ENCODE results near the gene GFI1B.

- TF ChIP-seq POLR2A (IDR thresholded peaks at IDR 0.05; ENCODE audit: extremely low read depth, insufficient read length): peak; percentile 15
- 0 out of 2 replicates have a peak, but pooled peaks have one; percentile 2 for TF ChIP-seq MYC (IDR thresholded peaks at IDR 0.05; ENCODE audit: low read depth, low read length)
- TF ChIP-seq, protein P1, sequence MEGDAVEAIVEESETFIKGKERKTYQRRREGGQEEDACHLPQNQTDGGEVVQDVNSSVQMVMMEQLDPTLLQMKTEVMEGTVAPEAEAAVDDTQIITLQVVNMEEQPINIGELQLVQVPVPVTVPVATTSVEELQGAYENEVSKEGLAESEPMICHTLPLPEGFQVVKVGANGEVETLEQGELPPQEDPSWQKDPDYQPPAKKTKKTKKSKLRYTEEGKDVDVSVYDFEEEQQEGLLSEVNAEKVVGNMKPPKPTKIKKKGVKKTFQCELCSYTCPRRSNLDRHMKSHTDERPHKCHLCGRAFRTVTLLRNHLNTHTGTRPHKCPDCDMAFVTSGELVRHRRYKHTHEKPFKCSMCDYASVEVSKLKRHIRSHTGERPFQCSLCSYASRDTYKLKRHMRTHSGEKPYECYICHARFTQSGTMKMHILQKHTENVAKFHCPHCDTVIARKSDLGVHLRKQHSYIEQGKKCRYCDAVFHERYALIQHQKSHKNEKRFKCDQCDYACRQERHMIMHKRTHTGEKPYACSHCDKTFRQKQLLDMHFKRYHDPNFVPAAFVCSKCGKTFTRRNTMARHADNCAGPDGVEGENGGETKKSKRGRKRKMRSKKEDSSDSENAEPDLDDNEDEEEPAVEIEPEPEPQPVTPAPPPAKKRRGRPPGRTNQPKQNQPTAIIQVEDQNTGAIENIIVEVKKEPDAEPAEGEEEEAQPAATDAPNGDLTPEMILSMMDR (IDR thresholded peaks at IDR 0.05; ENCODE audit: low read depth, low read length): no peak
- TF ChIP-seq MAX (IDR thresholded peaks at IDR 0.05; ENCODE audit: low read depth, low read length): peak; percentile 58
These were observed 15.0 kb downstream of the GFI1B start for GRCh38 chr9:132993511-132993939.

All from NB4 (cell line).